ENCODE results near the gene DYNC1LI1.

DYNC1LI1 gene

GRCh38 chr3:32501783-32502117 is 68.9 kb downstream of the DYNC1LI1 start:
- no peak for TF ChIP-seq CTCF (IDR thresholded peaks at IDR 0.05)

- TF ChIP-seq CTCF (IDR thresholded peaks at IDR 0.05) = no peak
Measured at GRCh38 chr3:32500880-32501782, 69.5 kb downstream of the DYNC1LI1 start.

- no peak for TF ChIP-seq CTCF (IDR thresholded peaks at IDR 0.05)
Measured at GRCh38 chr3:32500231-32500630, 70.4 kb downstream of the DYNC1LI1 start.

GRCh38 chr3:32499585-32499984 is 71.1 kb downstream of the DYNC1LI1 start:
- no peak for TF ChIP-seq CTCF (IDR thresholded peaks at IDR 0.05)

GRCh38 chr3:32498992-32499391 is 71.7 kb downstream of the DYNC1LI1 start:
- no peak for TF ChIP-seq CTCF (IDR thresholded peaks at IDR 0.05)

GRCh38 chr3:32498252-32498651 is 72.4 kb downstream of the DYNC1LI1 start:
- no peak for TF ChIP-seq CTCF (IDR thresholded peaks at IDR 0.05)

- no peak for TF ChIP-seq CTCF (IDR thresholded peaks at IDR 0.05)
Measured at GRCh38 chr3:32495609-32496008, 75.0 kb downstream of the DYNC1LI1 start.

Data from LNCAP (cell line).